K562 (cell line): ENCODE measurements around the gene KIF25. TPM values are rescaled to one million over a fixed set of nuclear protein-coding genes. Genes with fewer than 3 reads are reported as not detected.

ENCODE experiments used
- ATAC-seq: fragments of 200-7000 bp; cut with Tn5 transposase; 3 replicates; pipeline ENCODE4 v1.9.1; 2020; ENCODE audit warnings: moderate library complexity
- BruUV-seq: library from RNA; stranded (reverse); fragments of 400-500 nt; replicated peaks from 2 replicates; lab custom pipeline; 2021; lab: Mats Ljungman, UMichigan
- CTCF ChIA-PET: fragments of 300-600 bp; formaldehyde crosslinking; extraction: SDS; loops from one replicate; lab custom pipeline; 2021; ENCODE audit warnings: low intra/inter-chr PET ratio; lab: Yijun Ruan, JAX
- POLR2A ChIA-PET: fragments of 300-600, 350-650 bp; sonication (Branson Sonifier 250); formaldehyde crosslinking; extraction: SDS; loops from one replicate; lab custom pipeline; 2021; ENCODE audit warnings: antibody characterized with exemption, inconsistent platforms; lab: Yijun Ruan, JAX
- DNase-seq, 4 experiments: peaks; one replicate each; pipeline versions ENCODE4 v3.0.0 to v3.0.0-alpha.2; 2011 to 2018; ENCODE audit warnings: low spot score in 3 of 4, mixed read lengths in 3 of 4; ENCODE audit errors: extremely low read depth in 1 of 4
- FAIRE-seq: peaks from 2 replicates; lab custom pipeline; 2011; peaks lifted over from hg19 to GRCh38; lab: Jason Lieb, UNC
- H2AFZ ChIP-seq: 2 replicates; pipeline ENCODE4 v1.6.0; 2011; ENCODE audit warnings: low read depth, low read length, control low read depth, inconsistent platforms
- H3K27ac ChIP-seq: fragments of 200-600 bp; 3 replicates; pipeline ENCODE4 v1.8.0; 2011; ENCODE audit warnings: low read depth, mild to moderate bottlenecking, control low read depth, inconsistent platforms, low read length, moderate library complexity, mixed read lengths; ENCODE audit errors: extremely low read depth
- H3K27me3 ChIP-seq, 2 experiments: fragments of 300-600 bp in 1 of 2; 2 replicates in 1 of 2; 3 replicates in 1 of 2; pipeline versions ENCODE4 v1.6.0 to v1.8.0; 2011; ENCODE audit warnings: inconsistent platforms in 2 of 2, low read length in 2 of 2, mild to moderate bottlenecking in 1 of 2, mixed read lengths in 1 of 2, moderate library complexity in 1 of 2; ENCODE audit not compliant: control insufficient read depth in 2 of 2, insufficient read depth in 2 of 2
- H3K36me3 ChIP-seq: fragments of 300-600 bp; 3 replicates; pipeline ENCODE4 v1.8.0; 2011; ENCODE audit warnings: mild to moderate bottlenecking, low read length, inconsistent platforms; ENCODE audit not compliant: control insufficient read depth, insufficient read depth
- H3K4me1 ChIP-seq, 2 experiments: fragments of 200-600 bp in 1 of 2; replicated peaks in 1 of 2; 2 replicates in 1 of 2; 3 replicates in 1 of 2; pipeline versions ENCODE4 v1.5.1 to v1.8.0; 2011; ENCODE audit warnings: inconsistent platforms in 2 of 2, low read length in 2 of 2, mild to moderate bottlenecking in 1 of 2, mixed read lengths in 1 of 2, moderate library complexity in 1 of 2; ENCODE audit not compliant: control insufficient read depth in 2 of 2, insufficient read depth in 2 of 2
- H3K4me2 ChIP-seq: 2 replicates; pipeline ENCODE4 v1.6.1; 2011; ENCODE audit warnings: low read length, control low read depth, inconsistent platforms, mixed read lengths; ENCODE audit not compliant: insufficient read depth
- H3K4me3 ChIP-seq: fragments of 200-600 bp; sonication (generic), shearing (Covaris generic); 2 replicates; pipeline ENCODE4 v1.5.1; 2016; ENCODE audit warnings: control low read depth, inconsistent platforms
- H3K79me2 ChIP-seq: fragments of 200-600 bp; 3 replicates; pipeline ENCODE4 v1.8.0; 2011; ENCODE audit warnings: low read length, inconsistent platforms; ENCODE audit not compliant: control insufficient read depth, insufficient read depth
- H3K9ac ChIP-seq, 2 experiments: 2 replicates each; pipeline versions ENCODE4 v1.6.0 to v1.6.1; 2011; ENCODE audit warnings: low read depth in 2 of 2, low read length in 2 of 2, control low read depth in 1 of 2, inconsistent platforms in 1 of 2, mild to moderate bottlenecking in 1 of 2, mixed read lengths in 1 of 2; ENCODE audit not compliant: insufficient read depth in 1 of 2
- H3K9me1 ChIP-seq: one replicate; pipeline ENCODE4 v1.6.0; 2011; ENCODE audit warnings: inconsistent platforms, mild to moderate bottlenecking, low read length, moderate library complexity; ENCODE audit not compliant: control insufficient read depth, insufficient read depth
- H3K9me3 ChIP-seq: replicated peaks from 2 replicates; pipeline ENCODE4 v1.5.1; 2011; ENCODE audit warnings: low read depth, low read length, inconsistent platforms; ENCODE audit not compliant: control insufficient read depth, insufficient read depth
- H4K20me1 ChIP-seq: replicated peaks from 2 replicates; pipeline ENCODE4 v1.6.1; 2011; ENCODE audit warnings: low read length, inconsistent platforms, mixed read lengths; ENCODE audit not compliant: control insufficient read depth, insufficient read depth
- ARHGAP35 ChIP-seq: fragments of 450-650 bp; IDR thresholded peaks from 2 replicates; pipeline ENCODE4 v1.6.1; 2018; ENCODE audit not compliant: partially characterized antibody
- E2F6 ChIP-seq, 2 experiments: IDR thresholded peaks; 2 replicates each; pipeline ENCODE4 v1.6.1; 2011; ENCODE audit warnings: borderline replicate concordance in 1 of 2, control low read depth in 1 of 2, low read depth in 1 of 2, low read length in 1 of 2, mild to moderate bottlenecking in 1 of 2, mixed read lengths in 1 of 2, moderate library complexity in 1 of 2; ENCODE audit not compliant: insufficient read depth in 1 of 2, insufficient read length in 1 of 2, poor library complexity in 1 of 2, severe bottlenecking in 1 of 2; ENCODE audit errors: extremely low read depth in 1 of 2
- ELF1 ChIP-seq: fragments of 200-800 bp; sonication (Bioruptor generic); IDR thresholded peaks from 2 replicates; pipeline ENCODE4 v1.6.1; 2016; ENCODE audit warnings: missing genetic modification characterization, missing compliant biosample characterization
- ELK1 ChIP-seq: sonication (generic); formaldehyde crosslinking; IDR thresholded peaks from 2 replicates; pipeline ENCODE4 v1.8.1; 2022; ENCODE audit warnings: missing genetic modification reagents
- ETV5 ChIP-seq: sonication (generic); formaldehyde crosslinking; IDR thresholded peaks from 2 replicates; pipeline ENCODE4 v1.4.0; 2020; ENCODE audit warnings: low read depth, mild to moderate bottlenecking, missing genetic modification reagents
- NCOA6 ChIP-seq: fragments of 450-650 bp; IDR thresholded peaks from 2 replicates; pipeline ENCODE4 v1.6.1; 2017; ENCODE audit warnings: mild to moderate bottlenecking
- PHF20 ChIP-seq: fragments of 450-650 bp; IDR thresholded peaks from 2 replicates; pipeline ENCODE4 v1.6.1; 2018; ENCODE audit not compliant: partially characterized antibody
- RFX1 ChIP-seq: fragments of 450-650 bp; IDR thresholded peaks from 2 replicates; pipeline ENCODE4 v1.6.1; 2016; ENCODE audit warnings: mild to moderate bottlenecking, moderate library complexity
- SIN3A ChIP-seq, 2 experiments: fragments of 150-350 bp in 1 of 2; IDR thresholded peaks; 2 replicates each; pipeline ENCODE4 v1.6.1; 2011 to 2016; ENCODE audit warnings: borderline replicate concordance in 2 of 2, low read depth in 2 of 2, low read length in 2 of 2, mild to moderate bottlenecking in 2 of 2, moderate library complexity in 2 of 2; ENCODE audit not compliant: control insufficient read depth in 1 of 2
- STAG1 ChIP-seq: sonication (generic); formaldehyde crosslinking; IDR thresholded peaks from 2 replicates; pipeline ENCODE4 v1.5.0; 2020; ENCODE audit warnings: missing genetic modification reagents, borderline replicate concordance
- THAP12 ChIP-seq: fragments of 250-450 bp; sonication (Bioruptor Pico); IDR thresholded peaks from 2 replicates; pipeline ENCODE4 v1.9.0; 2021; ENCODE audit warnings: mild to moderate bottlenecking, inconsistent platforms
- ZBTB49 ChIP-seq: sonication (generic); formaldehyde crosslinking; IDR thresholded peaks from 2 replicates; pipeline ENCODE4 v1.8.0; 2022; ENCODE audit warnings: missing genetic modification reagents, mild to moderate bottlenecking, borderline replicate concordance
- ZNF3 ChIP-seq: fragments of 250-450 bp; sonication (Bioruptor Pico); IDR thresholded peaks from 2 replicates; pipeline ENCODE4 v1.5.0; 2021; ENCODE audit warnings: mild to moderate bottlenecking, moderate library complexity
- ZNF561 ChIP-seq: fragments of 450-650 bp; formaldehyde crosslinking; conservative IDR thresholded peaks from 2 replicates; pipeline ENCODE4 v1.4.0; 2020; ENCODE audit warnings: mild to moderate bottlenecking, moderate library complexity
- WGBS: fragments of 100-300 bp; shearing (Covaris generic); methylation state at CpG from one replicate; pipeline ENCODE4 v1.1.6; 2016; ENCODE audit warnings: low coverage, mixed read lengths; ENCODE audit not compliant: insufficient coverage; ENCODE audit errors: missing lambda C conversion rate; 5-methylcytosine and 5-hydroxymethylcytosine counted together
- in situ Hi-C: fragments of 300-500 bp; cut with MboI; formaldehyde crosslinking; loops from 4 replicates; pipeline ENCODE4 v1.15.0; 2018; ENCODE audit warnings: inconsistent platforms, mixed read lengths
- intact Hi-C: fragments of 100-400 bp; cut with micrococcal nuclease; formaldehyde crosslinking; loops from 2 replicates; pipeline ENCODE4 v1.14.2; 2022
- polyA plus RNA-seq, 8 experiments: library from polyadenylated mRNA; depleted of rRNA in 4 of 8; stranded (reverse) in 5 of 8; unstranded in 3 of 8; fragments of >200 nt; fragmentation: Nextera tagmentation in 2 of 8; fragmentation: Illumina TruSeq in 1 of 8; extraction: Ambion mirVana in 2 of 8; extraction: Trizol in 1 of 8; gene quantifications; 2 replicates each; pipeline versions ENCODE4 v1.2.1 to v1.2.3, GENCODE V29; 2011 to 2014; ENCODE audit warnings: inconsistent platforms in 1 of 8, missing spikeins in 1 of 8
- total RNA-seq, 7 experiments: library from RNA; depleted of rRNA in 6 of 7; stranded (reverse); fragments of >200 nt in 6 of 7; fragmentation: Illumina TruSeq in 2 of 7; extraction: Trizol in 2 of 7; gene quantifications; 2 replicates each; pipeline versions ENCODE4 v1.2.1 to v1.2.3, GENCODE V29; 2011 to 2021; ENCODE audit warnings: low replicate concordance in 1 of 7

KIF25 gene
- total and polyA plus RNA-seq, 9 of the 15 experiments (the other 6 are each of a cell fraction or from before 2014, with no cell fraction given) = 0.04 to 0.49 (median 0.23) TPM; not detected in 5

- ChIA-PET CTCF (no interaction called here), POLR2A (no interaction called here)
- Histone ChIP-seq H3K79me2 (no peaks in the 10 kb centered on the region), H4K20me1 (peaks cover 35% of the 10 kb centered on the region), H3K4me2 (no peak overlapping the region), H3K4me1 (peaks cover 0 to 29% of the 10 kb centered on the region in 2 experiments; a peak in 1 of 5 replicates), H3K27ac (no peak overlapping the region), H3K4me3 (no peak overlapping the region), H3K27me3 (peaks cover 44 to 91% of the 10 kb centered on the region in 2 experiments; a peak in 4 of 5 replicates), H3K9me3 (no peaks in the 10 kb centered on the region), H3K9me1 (no peaks in the 10 kb centered on the region), H3K9ac (no peak overlapping the region), H2AFZ (no peak overlapping the region), H3K36me3 (no peaks in the 10 kb centered on the region)
- FAIRE-seq (no peak), DNase-seq (no peak), ATAC-seq (no peak)
- intact Hi-C loops = no loop called here
- in situ Hi-C loops = no loop called here
- WGBS = under 1% methylated on average over 21 of the region's 22 CpGs
- no TSS peak for BruUV-seq
- TF ChIP-seq ELK1 (CRISPR knock-in tag) = no peak
- no peak for TF ChIP-seq THAP12
- TF ChIP-seq E2F6 (IDR thresholded peaks at IDR 0.05; ENCODE audit: borderline replicate concordance in 1 of 2, extremely low read depth in 1 of 2, insufficient read depth in 1 of 2, insufficient read length in 1 of 2, low read depth in 1 of 2, low read length in 1 of 2, poor library complexity in 1 of 2, severe bottlenecking in 1 of 2) = no peak
- no peak for TF ChIP-seq ELF1 (tag)
- no peak for TF ChIP-seq ARHGAP35
- no peak for TF ChIP-seq ZNF3 (CRISPR knock-in tag)
- no peak for TF ChIP-seq ZBTB49
- no peak for TF ChIP-seq RFX1
- TF ChIP-seq ZNF561 (CRISPR knock-in tag) = no peak
- no peak for TF ChIP-seq SIN3A (IDR thresholded peaks at IDR 0.05; ENCODE audit: borderline replicate concordance in 2 of 2, control insufficient read depth in 1 of 2, low read depth in 2 of 2, low read length in 2 of 2)
- no peak for TF ChIP-seq PHF20
- TF ChIP-seq ETV5 = no peak
- no peak for TF ChIP-seq NCOA6
- no peak for TF ChIP-seq STAG1 (CRISPR knock-in tag)
These were observed 58.4 kb downstream of the KIF25 start for GRCh38 chr6:168055696-168056489.
